ENCODE data around the gene HPDL.

Gene HPDL

GRCh38 chr1:45351508-45351907 lies 24.8 kb downstream of the HPDL start:
- no peak for DNase-seq (ENCODE audit: low spot score)

- no peak for DNase-seq (ENCODE audit: low spot score)
These were observed 27.0 kb downstream of the HPDL start for GRCh38 chr1:45353685-45354084.

GRCh38 chr1:45354838-45355237 lies 28.1 kb downstream of the HPDL start:
- DNase-seq (ENCODE audit: low spot score), result no peak

GRCh38 chr1:45355683-45356082 lies 29.0 kb downstream of the HPDL start:
- no peak for DNase-seq (ENCODE audit: low spot score)

- no peak for DNase-seq (ENCODE audit: low spot score)
These were observed 29.5 kb downstream of the HPDL start for GRCh38 chr1:45356186-45356585.

- peak; percentile 65 for DNase-seq (ENCODE audit: low spot score)
These were observed 33.3 kb downstream of the HPDL start for GRCh38 chr1:45359882-45360513.

- DNase-seq (ENCODE audit: low spot score), result peak; percentile 80
These were observed 34.3 kb downstream of the HPDL start for GRCh38 chr1:45360981-45361380.

- no peak for DNase-seq (ENCODE audit: low spot score)
These were observed 37.6 kb downstream of the HPDL start for GRCh38 chr1:45364294-45364693.

GRCh38 chr1:45365051-45365450 lies 38.4 kb downstream of the HPDL start:
- DNase-seq (ENCODE audit: low spot score), result no peak

- no peak for DNase-seq (ENCODE audit: low spot score)
These were observed 43.9 kb downstream of the HPDL start for GRCh38 chr1:45370575-45370974.

GRCh38 chr1:45373573-45373972 lies 46.9 kb downstream of the HPDL start:
- DNase-seq (ENCODE audit: low spot score), result no peak

GRCh38 chr1:45375104-45376090 lies 48.7 kb downstream of the HPDL start:
- DNase-seq (ENCODE audit: low spot score), result peak; percentile 5

- DNase-seq (ENCODE audit: low spot score), result no peak
These were observed 51.5 kb downstream of the HPDL start for GRCh38 chr1:45378184-45378583.
